HL-60 (cell line): ENCODE data around the gene FAXC.

Experiments
- DNase-seq, 2 experiments: peaks; one replicate each; pipeline ENCODE4 v3.0.0-alpha.2; 2010 to 2020; ENCODE audit warnings: low read depth in 1 of 2, low spot score in 1 of 2
- H3K27ac ChIP-seq: fragments of 250-450 bp; sonication (Bioruptor Pico); replicated peaks from 2 replicates; pipeline ENCODE4 v1.5.1; 2020; ENCODE audit warnings: mild to moderate bottlenecking, moderate library complexity
- H3K27me3 ChIP-seq: fragments of 250-450 bp; sonication (Bioruptor Pico); 2 replicates; pipeline ENCODE4 v1.5.1; 2021; ENCODE audit warnings: mild to moderate bottlenecking, moderate library complexity; ENCODE audit not compliant: insufficient read depth, poor library complexity, severe bottlenecking
- H3K4me3 ChIP-seq: replicated peaks from 2 replicates; pipeline ENCODE4 v1.5.1; 2011; ENCODE audit warnings: mild to moderate bottlenecking, control low read depth, low read length; ENCODE audit not compliant: insufficient read depth
- GABPA ChIP-seq: IDR thresholded peaks from 2 replicates; pipeline ENCODE4 v1.6.1; 2012; ENCODE audit warnings: low read depth
- POLR2AphosphoS5 ChIP-seq: IDR thresholded peaks from 2 replicates; pipeline ENCODE4 v1.6.1; 2012; ENCODE audit warnings: low read depth
- SPI1 ChIP-seq: IDR thresholded peaks from 2 replicates; pipeline ENCODE4 v1.6.1; 2012; ENCODE audit warnings: low read depth, mild to moderate bottlenecking, borderline replicate concordance
- TF ChIP-seq, protein P1 (sequence below): IDR thresholded peaks from one replicate; pipeline ENCODE4 v1.5.1; 2011; ENCODE audit warnings: low read length, control low read depth, inconsistent platforms; ENCODE audit not compliant: insufficient read depth
- TF ChIP-seq, protein P2 (sequence below): IDR thresholded peaks from 2 replicates; pipeline ENCODE4 v1.6.1; 2012; ENCODE audit warnings: low read depth; ENCODE audit not compliant: insufficient replicate concordance

The FAXC gene

DNA sequence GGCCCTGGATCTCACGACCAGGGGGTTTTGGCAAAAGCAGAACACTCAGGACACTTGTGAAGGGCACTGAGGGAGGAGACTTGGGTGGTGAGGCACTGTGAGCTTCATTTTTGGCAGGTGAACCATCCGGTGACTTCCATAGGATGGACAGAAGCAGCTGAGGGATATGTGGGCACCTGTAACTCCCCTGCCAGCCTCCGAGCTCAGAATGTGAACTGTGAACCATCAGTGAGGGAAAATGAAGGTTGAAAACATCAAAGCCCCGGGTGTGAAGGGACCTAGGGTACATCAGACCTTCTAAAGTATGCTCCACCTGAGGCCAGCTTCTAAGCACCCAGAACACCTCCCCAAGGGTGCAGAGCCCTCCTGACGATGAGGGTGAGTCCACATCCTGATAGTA lies 53.2 kb downstream of the FAXC start:
- Histone ChIP-seq H3K4me3 (no peak overlapping the region), H3K27me3 (peaks cover 8% of the 10 kb centered on the region)
- TF ChIP-seq, protein P1, sequence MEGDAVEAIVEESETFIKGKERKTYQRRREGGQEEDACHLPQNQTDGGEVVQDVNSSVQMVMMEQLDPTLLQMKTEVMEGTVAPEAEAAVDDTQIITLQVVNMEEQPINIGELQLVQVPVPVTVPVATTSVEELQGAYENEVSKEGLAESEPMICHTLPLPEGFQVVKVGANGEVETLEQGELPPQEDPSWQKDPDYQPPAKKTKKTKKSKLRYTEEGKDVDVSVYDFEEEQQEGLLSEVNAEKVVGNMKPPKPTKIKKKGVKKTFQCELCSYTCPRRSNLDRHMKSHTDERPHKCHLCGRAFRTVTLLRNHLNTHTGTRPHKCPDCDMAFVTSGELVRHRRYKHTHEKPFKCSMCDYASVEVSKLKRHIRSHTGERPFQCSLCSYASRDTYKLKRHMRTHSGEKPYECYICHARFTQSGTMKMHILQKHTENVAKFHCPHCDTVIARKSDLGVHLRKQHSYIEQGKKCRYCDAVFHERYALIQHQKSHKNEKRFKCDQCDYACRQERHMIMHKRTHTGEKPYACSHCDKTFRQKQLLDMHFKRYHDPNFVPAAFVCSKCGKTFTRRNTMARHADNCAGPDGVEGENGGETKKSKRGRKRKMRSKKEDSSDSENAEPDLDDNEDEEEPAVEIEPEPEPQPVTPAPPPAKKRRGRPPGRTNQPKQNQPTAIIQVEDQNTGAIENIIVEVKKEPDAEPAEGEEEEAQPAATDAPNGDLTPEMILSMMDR = no peak
- TF ChIP-seq POLR2AphosphoS5 (no peak), GABPA (no peak)
- TF ChIP-seq, protein P2, sequence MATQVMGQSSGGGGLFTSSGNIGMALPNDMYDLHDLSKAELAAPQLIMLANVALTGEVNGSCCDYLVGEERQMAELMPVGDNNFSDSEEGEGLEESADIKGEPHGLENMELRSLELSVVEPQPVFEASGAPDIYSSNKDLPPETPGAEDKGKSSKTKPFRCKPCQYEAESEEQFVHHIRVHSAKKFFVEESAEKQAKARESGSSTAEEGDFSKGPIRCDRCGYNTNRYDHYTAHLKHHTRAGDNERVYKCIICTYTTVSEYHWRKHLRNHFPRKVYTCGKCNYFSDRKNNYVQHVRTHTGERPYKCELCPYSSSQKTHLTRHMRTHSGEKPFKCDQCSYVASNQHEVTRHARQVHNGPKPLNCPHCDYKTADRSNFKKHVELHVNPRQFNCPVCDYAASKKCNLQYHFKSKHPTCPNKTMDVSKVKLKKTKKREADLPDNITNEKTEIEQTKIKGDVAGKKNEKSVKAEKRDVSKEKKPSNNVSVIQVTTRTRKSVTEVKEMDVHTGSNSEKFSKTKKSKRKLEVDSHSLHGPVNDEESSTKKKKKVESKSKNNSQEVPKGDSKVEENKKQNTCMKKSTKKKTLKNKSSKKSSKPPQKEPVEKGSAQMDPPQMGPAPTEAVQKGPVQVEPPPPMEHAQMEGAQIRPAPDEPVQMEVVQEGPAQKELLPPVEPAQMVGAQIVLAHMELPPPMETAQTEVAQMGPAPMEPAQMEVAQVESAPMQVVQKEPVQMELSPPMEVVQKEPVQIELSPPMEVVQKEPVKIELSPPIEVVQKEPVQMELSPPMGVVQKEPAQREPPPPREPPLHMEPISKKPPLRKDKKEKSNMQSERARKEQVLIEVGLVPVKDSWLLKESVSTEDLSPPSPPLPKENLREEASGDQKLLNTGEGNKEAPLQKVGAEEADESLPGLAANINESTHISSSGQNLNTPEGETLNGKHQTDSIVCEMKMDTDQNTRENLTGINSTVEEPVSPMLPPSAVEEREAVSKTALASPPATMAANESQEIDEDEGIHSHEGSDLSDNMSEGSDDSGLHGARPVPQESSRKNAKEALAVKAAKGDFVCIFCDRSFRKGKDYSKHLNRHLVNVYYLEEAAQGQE = no peak

DNA sequence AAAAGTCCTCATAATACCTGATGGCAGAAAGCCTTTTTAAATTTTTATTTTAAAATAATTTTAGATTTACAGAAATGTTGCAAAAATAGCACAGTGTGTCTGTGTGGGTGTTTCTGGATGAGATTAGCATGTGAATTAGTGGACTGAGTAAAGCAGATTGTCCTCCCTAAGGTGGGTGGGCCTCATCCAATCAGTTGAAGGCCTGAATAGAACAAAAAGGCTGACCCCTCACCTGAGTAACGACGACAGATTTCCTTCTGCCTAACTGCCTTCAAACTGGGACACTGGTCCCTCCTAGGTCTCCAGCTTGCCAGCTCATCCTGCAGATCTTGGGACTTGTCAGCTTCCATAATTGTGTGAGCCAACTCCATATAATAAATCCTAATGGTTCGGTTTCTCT lies 54.2 kb downstream of the FAXC start:
- no peak overlapping the region for H3K27ac ChIP-seq
- no peak for DNase-seq
- peaks cover 4% of the 10 kb centered on the region for H3K27me3 ChIP-seq
- H3K4me3 ChIP-seq = no peak overlapping the region
- TF ChIP-seq, protein P2 = no peak
- TF ChIP-seq, protein P1 = no peak
- TF ChIP-seq SPI1 = no peak

More for the DNA sequence above, 53.2 kb downstream of the FAXC start:
- DNase-seq = no peak
- no peak overlapping the region for H3K27ac ChIP-seq

DNA sequence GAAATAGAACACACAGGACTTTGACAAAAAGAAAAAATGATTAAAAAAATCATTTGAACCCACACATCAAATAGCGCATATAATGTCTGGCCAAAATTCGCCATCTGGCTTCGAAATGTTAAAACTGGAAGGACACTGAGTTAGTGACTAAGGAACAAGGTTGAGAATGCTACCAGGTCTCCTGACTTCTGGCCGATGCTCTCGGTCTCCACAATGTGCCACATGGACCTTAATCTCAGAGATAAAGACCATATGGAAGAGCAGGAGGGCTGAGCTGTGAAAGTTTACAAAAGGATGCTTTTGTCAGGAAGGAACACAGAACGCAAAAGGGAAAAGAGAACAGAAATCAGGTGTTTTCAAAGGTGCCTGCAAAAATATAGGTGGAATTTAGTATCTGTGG lies 54.7 kb downstream of the FAXC start:
- Histone ChIP-seq H3K27ac (no peak overlapping the region), H3K27me3 (peaks cover 2% of the 10 kb centered on the region), H3K4me3 (no peak overlapping the region)
- TF ChIP-seq, protein P2 = no peak
- TF ChIP-seq SPI1 (no peak), GABPA (no peak), POLR2AphosphoS5 (no peak)
- TF ChIP-seq, protein P1 = no peak
- no peak for DNase-seq
